Loucy (cell line): ENCODE measurements around the gene DBI.

ENCODE experiments used
- H2AFZ ChIP-seq: fragments of 200-600 bp; sonication (generic); 2 replicates; pipeline ENCODE4 v1.6.0; 2016; ENCODE audit warnings: antibody characterized with exemption, mild to moderate bottlenecking, low read length, moderate library complexity
- H3F3A ChIP-seq: fragments of 200-600 bp; 2 replicates; pipeline ENCODE4 v1.6.0; 2016; ENCODE audit warnings: antibody characterized with exemption, low read depth, mild to moderate bottlenecking
- H3K27me3 ChIP-seq: fragments of 200-600 bp; sonication (generic); 2 replicates; pipeline ENCODE4 v1.6.1; 2014; ENCODE audit warnings: low read length, mild to moderate bottlenecking; ENCODE audit not compliant: insufficient read depth, poor library complexity, severe bottlenecking
- H3K36me3 ChIP-seq: fragments of 200-600 bp; sonication (generic); 2 replicates; pipeline ENCODE4 v1.6.1; 2016; ENCODE audit warnings: low read length; ENCODE audit not compliant: insufficient read depth
- H3K4me1 ChIP-seq: fragments of 200-600 bp; sonication (generic); 2 replicates; pipeline ENCODE4 v1.5.1; 2014; ENCODE audit warnings: low read length, mild to moderate bottlenecking; ENCODE audit not compliant: insufficient read depth, poor library complexity, severe bottlenecking
- H3K4me2 ChIP-seq: fragments of 200-600 bp; sonication (generic); 2 replicates; pipeline ENCODE4 v1.6.0; 2014; ENCODE audit warnings: antibody characterized with exemption, low read length, low read depth, mild to moderate bottlenecking; ENCODE audit not compliant: poor library complexity, severe bottlenecking
- H3K4me3 ChIP-seq: fragments of 200-600 bp; sonication (generic); 2 replicates; pipeline ENCODE4 v1.5.1; 2014; ENCODE audit warnings: low read length, mild to moderate bottlenecking, mixed read lengths; ENCODE audit not compliant: poor library complexity, severe bottlenecking
- H3K79me2 ChIP-seq: fragments of 200-600 bp; sonication (generic); 2 replicates; pipeline ENCODE4 v1.6.1; 2014; ENCODE audit warnings: low read length; ENCODE audit not compliant: insufficient read depth
- H3K9ac ChIP-seq: fragments of 200-600 bp; sonication (generic); 2 replicates; pipeline ENCODE4 v1.6.0; 2014; ENCODE audit warnings: mild to moderate bottlenecking, low read depth, low read length, moderate library complexity; ENCODE audit not compliant: poor library complexity, severe bottlenecking
- H3K9me2 ChIP-seq: fragments of 200-600 bp; sonication (generic); replicated peaks from 2 replicates; pipeline ENCODE4 v1.6.1; 2016; ENCODE audit warnings: low read depth, low read length, mixed read lengths
- H3K9me3 ChIP-seq: fragments of 200-600 bp; sonication (generic); 2 replicates; pipeline ENCODE4 v1.6.1; 2014; ENCODE audit warnings: mild to moderate bottlenecking, antibody characterized with exemption, low read length, low read depth; ENCODE audit not compliant: insufficient read depth
- H4K20me1 ChIP-seq: fragments of 200-600 bp; sonication (generic); 2 replicates; pipeline ENCODE4 v1.6.0; 2014; ENCODE audit warnings: antibody characterized with exemption, low read length, mild to moderate bottlenecking; ENCODE audit not compliant: insufficient read depth, poor library complexity, severe bottlenecking
- EZH2phosphoT487 ChIP-seq: fragments of 200-600 bp; IDR thresholded peaks from 2 replicates; pipeline ENCODE4 v1.6.1; 2018; ENCODE audit warnings: antibody characterized with exemption, mild to moderate bottlenecking, moderate library complexity, borderline replicate concordance
- TF ChIP-seq, protein P1 (sequence below): fragments of 200-600 bp; sonication (generic); conservative IDR thresholded peaks from 2 replicates; pipeline ENCODE4 v1.5.1; 2014; ENCODE audit warnings: mild to moderate bottlenecking, antibody characterized with exemption, low read length

Gene DBI

GRCh38 chr2:119419803-119420508 lies 53.2 kb downstream of the DBI start:
- Histone ChIP-seq H3K4me3 (no peak overlapping the region), H3K79me2 (no peaks in the 10 kb centered on the region), H3K9ac (no peak overlapping the region), H2AFZ (0 out of 2 replicates have a peak overlapping the region, but pooled peaks have one; percentile 40), H3K4me1 (peaks cover 12% of the 10 kb centered on the region), H3K4me2 (no peak overlapping the region), H3K27me3 (no peaks in the 10 kb centered on the region), H3K9me3 (no peaks in the 10 kb centered on the region), H4K20me1 (no peaks in the 10 kb centered on the region), H3K9me2 (no peaks in the 10 kb centered on the region), H3K36me3 (no peaks in the 10 kb centered on the region), H3F3A (no peaks in the 10 kb centered on the region)
- TF ChIP-seq, protein P1, sequence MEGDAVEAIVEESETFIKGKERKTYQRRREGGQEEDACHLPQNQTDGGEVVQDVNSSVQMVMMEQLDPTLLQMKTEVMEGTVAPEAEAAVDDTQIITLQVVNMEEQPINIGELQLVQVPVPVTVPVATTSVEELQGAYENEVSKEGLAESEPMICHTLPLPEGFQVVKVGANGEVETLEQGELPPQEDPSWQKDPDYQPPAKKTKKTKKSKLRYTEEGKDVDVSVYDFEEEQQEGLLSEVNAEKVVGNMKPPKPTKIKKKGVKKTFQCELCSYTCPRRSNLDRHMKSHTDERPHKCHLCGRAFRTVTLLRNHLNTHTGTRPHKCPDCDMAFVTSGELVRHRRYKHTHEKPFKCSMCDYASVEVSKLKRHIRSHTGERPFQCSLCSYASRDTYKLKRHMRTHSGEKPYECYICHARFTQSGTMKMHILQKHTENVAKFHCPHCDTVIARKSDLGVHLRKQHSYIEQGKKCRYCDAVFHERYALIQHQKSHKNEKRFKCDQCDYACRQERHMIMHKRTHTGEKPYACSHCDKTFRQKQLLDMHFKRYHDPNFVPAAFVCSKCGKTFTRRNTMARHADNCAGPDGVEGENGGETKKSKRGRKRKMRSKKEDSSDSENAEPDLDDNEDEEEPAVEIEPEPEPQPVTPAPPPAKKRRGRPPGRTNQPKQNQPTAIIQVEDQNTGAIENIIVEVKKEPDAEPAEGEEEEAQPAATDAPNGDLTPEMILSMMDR, result no peak
- no peak for TF ChIP-seq EZH2phosphoT487

- no peaks in the 10 kb centered on the region for H4K20me1 ChIP-seq
- H3K9me3 ChIP-seq, result no peaks in the 10 kb centered on the region
- no peaks in the 10 kb centered on the region for H3K36me3 ChIP-seq
- H3K9ac ChIP-seq, result no peak overlapping the region
- no peak overlapping the region for H3K4me2 ChIP-seq
- TF ChIP-seq, protein P1, result no peak
- no peak for TF ChIP-seq EZH2phosphoT487
- H3K27me3 ChIP-seq, result no peaks in the 10 kb centered on the region
- no peak overlapping the region for H2AFZ ChIP-seq
- H3K79me2 ChIP-seq, result no peaks in the 10 kb centered on the region
- no peaks in the 10 kb centered on the region for H3K4me1 ChIP-seq
- no peak overlapping the region for H3K4me3 ChIP-seq
- H3K9me2 ChIP-seq, result no peaks in the 10 kb centered on the region
- H3F3A ChIP-seq, result no peaks in the 10 kb centered on the region
Measured at GRCh38 chr2:119421304-119421703, 54.5 kb downstream of the DBI start.

DNA sequence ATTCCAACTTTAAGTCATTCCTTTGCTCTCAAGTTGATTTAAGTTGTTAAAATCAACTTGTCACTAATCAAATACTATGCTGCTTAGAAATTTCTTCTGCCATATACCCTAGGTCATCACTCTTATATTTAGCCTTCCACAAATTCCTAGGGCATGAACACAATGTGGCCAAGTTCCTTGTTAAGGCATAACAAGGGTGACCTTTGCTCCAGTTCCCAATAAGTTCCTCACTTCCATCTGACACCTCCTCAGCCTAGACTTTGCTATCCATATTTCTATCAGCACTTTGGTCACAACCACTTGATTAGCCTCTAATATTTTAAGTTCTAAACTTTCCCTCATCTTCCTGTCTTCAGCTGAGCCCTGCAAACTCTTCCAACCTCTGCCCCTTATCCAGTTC lies 55.0 kb downstream of the DBI start:
- TF ChIP-seq, protein P1, result no peak
- no peak for TF ChIP-seq EZH2phosphoT487
- Histone ChIP-seq H3K4me2 (no peak overlapping the region), H3K4me1 (no peaks in the 10 kb centered on the region), H3K79me2 (no peaks in the 10 kb centered on the region), H2AFZ (no peak overlapping the region), H3K27me3 (no peaks in the 10 kb centered on the region), H3K9me2 (no peaks in the 10 kb centered on the region), H3F3A (no peaks in the 10 kb centered on the region), H3K4me3 (no peak overlapping the region), H3K36me3 (no peaks in the 10 kb centered on the region), H3K9me3 (no peaks in the 10 kb centered on the region), H4K20me1 (no peaks in the 10 kb centered on the region), H3K9ac (no peak overlapping the region)
